Fibroblast of lung (primary cell): ENCODE data around the gene RIT2. TPM values are rescaled to one million over a fixed set of nuclear protein-coding genes. Genes with fewer than 3 reads are reported as not detected.

ENCODE experiments used
- DNase-seq, 2 donors: peaks; one replicate each; pipeline versions ENCODE4 v3.0.0 to v3.0.0-alpha.2; 2010; ENCODE audit warnings: low read depth in 2 of 2
- H2AFZ ChIP-seq: 2 replicates; pipeline ENCODE4 v1.5.1; 2012; ENCODE audit warnings: low read length, control low read depth, inconsistent platforms
- H3K27ac ChIP-seq: 2 replicates; pipeline ENCODE4 v1.5.1; 2011; ENCODE audit warnings: low read length, control low read depth; ENCODE audit not compliant: insufficient read depth
- H3K27me3 ChIP-seq: 2 replicates; pipeline ENCODE4 v1.5.1; 2011; ENCODE audit warnings: mild to moderate bottlenecking, low read length; ENCODE audit not compliant: control insufficient read depth, insufficient read depth
- H3K36me3 ChIP-seq: 2 replicates; pipeline ENCODE4 v1.5.1; 2011; ENCODE audit warnings: low read length; ENCODE audit not compliant: control insufficient read depth, insufficient read depth
- H3K4me1 ChIP-seq: 2 replicates; pipeline ENCODE4 v1.5.1; 2011; ENCODE audit warnings: low read length; ENCODE audit not compliant: control insufficient read depth, insufficient read depth; ENCODE audit errors: extremely low read depth
- H3K4me2 ChIP-seq: 2 replicates; pipeline ENCODE4 v1.5.1; 2011; ENCODE audit warnings: low read length, control low read depth; ENCODE audit not compliant: insufficient read depth; ENCODE audit errors: extremely low read depth
- H3K4me3 ChIP-seq, 4 experiments: fragments of 200-600 bp in 1 of 4; sonication (generic) in 1 of 4; replicated peaks in 1 of 4; 2 replicates each; pipeline ENCODE4 v1.5.1; 2011 to 2016; ENCODE audit warnings: low read length in 4 of 4, low read depth in 3 of 4, mild to moderate bottlenecking in 3 of 4, control low read depth in 2 of 4, inconsistent platforms in 1 of 4, mixed read lengths in 1 of 4; ENCODE audit not compliant: insufficient read depth in 1 of 4; ENCODE audit errors: control extremely low read depth in 1 of 4
- H3K79me2 ChIP-seq: 2 replicates; pipeline ENCODE4 v1.5.1; 2012; ENCODE audit warnings: mild to moderate bottlenecking, low read length, inconsistent platforms; ENCODE audit not compliant: control insufficient read depth, insufficient read depth
- H3K9ac ChIP-seq: 2 replicates; pipeline ENCODE4 v1.5.1; 2011; ENCODE audit warnings: mild to moderate bottlenecking, low read length, control low read depth; ENCODE audit not compliant: insufficient read depth
- H3K9me3 ChIP-seq: 2 replicates; pipeline ENCODE4 v1.5.1; 2012; ENCODE audit warnings: low read depth, low read length; ENCODE audit not compliant: control insufficient read depth, insufficient read depth
- H4K20me1 ChIP-seq: 2 replicates; pipeline ENCODE4 v1.5.1; 2011; ENCODE audit warnings: low read length; ENCODE audit not compliant: control insufficient read depth, insufficient read depth; ENCODE audit errors: extremely low read depth
- EZH2 ChIP-seq: IDR thresholded peaks from 2 replicates; pipeline ENCODE4 v1.5.1; 2012; ENCODE audit warnings: low read length, control low read depth, mild to moderate bottlenecking; ENCODE audit errors: missing control alignments
- polyA plus RNA-seq, 2 donors: library from polyadenylated mRNA; depleted of rRNA in 1 of 2; stranded (reverse) in 1 of 2; unstranded in 1 of 2; fragments of >200 nt; gene quantifications; 2 replicates each; pipeline ENCODE4 v1.2.1, GENCODE V29; 2011 to 2012; ENCODE audit warnings: missing spikeins in 1 of 2
- total RNA-seq: library from RNA; depleted of rRNA; stranded (reverse); fragments of >200 nt; gene quantifications from 2 replicates; pipeline ENCODE4 v1.2.1, GENCODE V29; 2014
- TF ChIP-seq, protein P1 (sequence below), 2 donors: IDR thresholded peaks in 1 of 2; conservative IDR thresholded peaks in 1 of 2; 1 replicate in 1 of 2; 2 replicates in 1 of 2; pipeline ENCODE4 v1.5.1; 2011 to 2012; ENCODE audit warnings: low read length in 2 of 2, control low read depth in 1 of 2, inconsistent platforms in 1 of 2, low read depth in 1 of 2, mild to moderate bottlenecking in 1 of 2

Gene RIT2
- total and polyA plus RNA-seq, 2 donors (not counting 1 experiment from before 2014, with no cell fraction given): not detected

DNA sequence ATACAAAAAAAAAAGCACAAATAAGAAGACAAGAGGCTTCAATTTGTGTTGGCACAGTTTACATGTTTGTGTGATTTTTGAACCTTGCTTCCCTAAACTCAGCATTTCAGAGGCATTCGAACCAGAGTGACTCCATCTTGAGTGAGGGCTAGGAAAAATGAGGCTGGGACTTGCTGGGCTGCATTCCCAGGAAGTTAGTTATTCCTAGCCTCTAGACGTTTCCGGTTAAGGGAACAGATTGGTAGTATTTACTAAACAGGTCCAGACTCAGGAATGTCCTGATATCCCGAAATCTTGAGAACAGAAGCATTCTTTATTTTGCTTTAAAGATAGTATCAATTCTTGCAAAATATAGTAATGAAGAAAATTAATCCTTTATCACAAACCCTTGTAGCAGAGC, 46.7 kb downstream of the RIT2 start:
- Histone ChIP-seq H3K79me2 (no peaks in the 10 kb centered on the region), H3K9me3 (no peaks in the 10 kb centered on the region), H2AFZ (no peak overlapping the region), H3K4me2 (no peak overlapping the region), H3K27ac (no peak overlapping the region), H3K9ac (no peak overlapping the region), H3K4me3 (no peak overlapping the region), H3K27me3 (no peaks in the 10 kb centered on the region), H4K20me1 (no peaks in the 10 kb centered on the region), H3K36me3 (no peaks in the 10 kb centered on the region), H3K4me1 (no peaks in the 10 kb centered on the region)
- TF ChIP-seq EZH2: no peak
- TF ChIP-seq, protein P1, sequence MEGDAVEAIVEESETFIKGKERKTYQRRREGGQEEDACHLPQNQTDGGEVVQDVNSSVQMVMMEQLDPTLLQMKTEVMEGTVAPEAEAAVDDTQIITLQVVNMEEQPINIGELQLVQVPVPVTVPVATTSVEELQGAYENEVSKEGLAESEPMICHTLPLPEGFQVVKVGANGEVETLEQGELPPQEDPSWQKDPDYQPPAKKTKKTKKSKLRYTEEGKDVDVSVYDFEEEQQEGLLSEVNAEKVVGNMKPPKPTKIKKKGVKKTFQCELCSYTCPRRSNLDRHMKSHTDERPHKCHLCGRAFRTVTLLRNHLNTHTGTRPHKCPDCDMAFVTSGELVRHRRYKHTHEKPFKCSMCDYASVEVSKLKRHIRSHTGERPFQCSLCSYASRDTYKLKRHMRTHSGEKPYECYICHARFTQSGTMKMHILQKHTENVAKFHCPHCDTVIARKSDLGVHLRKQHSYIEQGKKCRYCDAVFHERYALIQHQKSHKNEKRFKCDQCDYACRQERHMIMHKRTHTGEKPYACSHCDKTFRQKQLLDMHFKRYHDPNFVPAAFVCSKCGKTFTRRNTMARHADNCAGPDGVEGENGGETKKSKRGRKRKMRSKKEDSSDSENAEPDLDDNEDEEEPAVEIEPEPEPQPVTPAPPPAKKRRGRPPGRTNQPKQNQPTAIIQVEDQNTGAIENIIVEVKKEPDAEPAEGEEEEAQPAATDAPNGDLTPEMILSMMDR (conservative IDR thresholded peaks at IDR 0.05 in 1 of 2, IDR thresholded peaks at IDR 0.05 in 1 of 2; ENCODE audit: low read depth in 1 of 2, low read length in 2 of 2): no peak
- DNase-seq: no peak

DNA sequence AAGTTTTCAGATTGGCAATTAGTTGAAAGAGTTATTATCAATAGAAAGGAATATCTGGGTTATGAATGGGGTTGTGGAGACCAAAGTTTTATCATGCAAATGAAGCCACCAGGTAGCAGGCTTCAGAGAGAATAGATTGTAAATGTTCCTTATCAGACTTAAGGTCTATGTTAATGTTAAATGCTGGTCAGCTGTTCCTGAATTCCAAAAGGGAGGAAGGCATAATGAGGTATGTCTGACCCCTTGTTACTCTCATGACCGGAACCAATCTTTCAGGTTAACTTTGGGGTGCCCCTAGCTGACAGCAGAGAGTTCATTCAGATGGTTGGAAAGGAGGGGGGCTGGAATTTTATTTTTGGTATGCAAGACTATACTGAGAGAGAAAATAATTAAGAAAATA, 47.9 kb downstream of the RIT2 start:
- H3K36me3 ChIP-seq: no peaks in the 10 kb centered on the region
- H3K4me3 ChIP-seq: no peak overlapping the region
- H3K27me3 ChIP-seq: no peaks in the 10 kb centered on the region
- no peaks in the 10 kb centered on the region for H3K79me2 ChIP-seq
- no peak overlapping the region for H3K27ac ChIP-seq
- TF ChIP-seq EZH2: no peak
- TF ChIP-seq, protein P1 (conservative IDR thresholded peaks at IDR 0.05 in 1 of 2, IDR thresholded peaks at IDR 0.05 in 1 of 2; ENCODE audit: low read depth in 1 of 2, low read length in 2 of 2): no peak
- H3K9ac ChIP-seq: no peak overlapping the region
- H3K4me2 ChIP-seq: no peak overlapping the region
- H4K20me1 ChIP-seq: no peaks in the 10 kb centered on the region
- no peak overlapping the region for H2AFZ ChIP-seq
- H3K9me3 ChIP-seq: no peaks in the 10 kb centered on the region
- no peaks in the 10 kb centered on the region for H3K4me1 ChIP-seq
- no peak for DNase-seq

DNA sequence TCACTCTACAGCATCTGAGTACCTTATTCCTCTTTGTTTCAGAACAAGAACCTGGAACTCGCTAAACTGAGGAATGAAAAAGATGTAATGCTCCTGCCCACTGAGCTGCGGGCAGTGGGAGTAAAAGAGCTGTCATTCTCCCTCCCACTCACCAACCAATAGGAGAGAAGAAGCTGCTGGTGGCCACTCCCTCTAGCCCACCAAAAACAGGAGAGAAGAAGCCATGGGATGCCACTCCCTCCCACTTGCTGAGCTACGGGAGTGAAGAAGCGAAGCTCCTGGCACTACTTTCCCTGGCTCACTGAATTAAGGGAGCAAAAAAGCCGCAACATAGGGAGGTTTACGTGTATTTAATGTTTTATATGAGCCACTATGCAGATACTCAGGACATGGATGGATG, 53.7 kb downstream of the RIT2 start:
- no peak for TF ChIP-seq EZH2
- TF ChIP-seq, protein P1 (conservative IDR thresholded peaks at IDR 0.05 in 1 of 2, IDR thresholded peaks at IDR 0.05 in 1 of 2; ENCODE audit: low read depth in 1 of 2, low read length in 2 of 2): no peak

More for the DNA sequence above, 53.7 kb downstream of the RIT2 start:
- H3K4me3 ChIP-seq: no peak overlapping the region
- H3K4me2 ChIP-seq: no peak overlapping the region
- H3K27me3 ChIP-seq: no peaks in the 10 kb centered on the region
- DNase-seq: no peak
- H3K4me1 ChIP-seq: no peaks in the 10 kb centered on the region
- no peak overlapping the region for H2AFZ ChIP-seq
- H3K27ac ChIP-seq: no peak overlapping the region
- no peak overlapping the region for H3K9ac ChIP-seq
- no peaks in the 10 kb centered on the region for H4K20me1 ChIP-seq
- H3K79me2 ChIP-seq: no peaks in the 10 kb centered on the region
- H3K9me3 ChIP-seq: no peaks in the 10 kb centered on the region
- no peaks in the 10 kb centered on the region for H3K36me3 ChIP-seq
